Activated CD8-positive, alpha-beta memory T cell treated with anti-CD3 and anti-CD28 coated beads, Interleukin-2, amount 50 U/mL, for 48 hours (primary cell): Measurements from ENCODE around the gene DGKI.

Experiments
- DNase-seq: peaks from one replicate; pipeline ENCODE4 v3.0.0-alpha.2; 2020

DGKI gene

GRCh38 chr7:137519181-137519691, 327.5 kb downstream of the DGKI start:
- DNase-seq = no peak

- DNase-seq = no peak
Observed at GRCh38 chr7:137513091-137513490, 333.7 kb downstream of the DGKI start.

GRCh38 chr7:137507096-137507495, 339.7 kb downstream of the DGKI start:
- DNase-seq = no peak

- DNase-seq = no peak
Observed at GRCh38 chr7:137506031-137506430, 340.7 kb downstream of the DGKI start.

GRCh38 chr7:137501562-137501961, 345.2 kb downstream of the DGKI start:
- no peak for DNase-seq

- no peak for DNase-seq
Observed at GRCh38 chr7:137492889-137493288, 353.9 kb downstream of the DGKI start.

- no peak for DNase-seq
Observed at GRCh38 chr7:137489880-137490279, 356.9 kb downstream of the DGKI start.

- no peak for DNase-seq
Observed at GRCh38 chr7:137488038-137488437, 358.7 kb downstream of the DGKI start.

- no peak for DNase-seq
Observed at GRCh38 chr7:137485818-137486217, 361.0 kb downstream of the DGKI start.

- no peak for DNase-seq
Observed at GRCh38 chr7:137484326-137484725, 362.4 kb downstream of the DGKI start.

GRCh38 chr7:137482466-137482865, 364.3 kb downstream of the DGKI start:
- DNase-seq = no peak

- DNase-seq = no peak
Observed at GRCh38 chr7:137480824-137481365, 365.9 kb downstream of the DGKI start.

- no peak for DNase-seq
Observed at GRCh38 chr7:137480401-137480800, 366.4 kb downstream of the DGKI start.

- no peak for DNase-seq
Observed at GRCh38 chr7:137476937-137477336, 369.8 kb downstream of the DGKI start.

GRCh38 chr7:137475966-137476365, 370.8 kb downstream of the DGKI start:
- no peak for DNase-seq

- no peak for DNase-seq
Observed at GRCh38 chr7:137474540-137475026, 372.2 kb downstream of the DGKI start.

GRCh38 chr7:137471128-137471527, 375.6 kb downstream of the DGKI start:
- DNase-seq = no peak

GRCh38 chr7:137469858-137470257, 376.9 kb downstream of the DGKI start:
- no peak for DNase-seq

- no peak for DNase-seq
Observed at GRCh38 chr7:137469191-137469811, 377.5 kb downstream of the DGKI start.

GRCh38 chr7:137462847-137463246, 383.9 kb downstream of the DGKI start:
- DNase-seq = no peak

GRCh38 chr7:137462074-137462715, 384.6 kb downstream of the DGKI start:
- no peak for DNase-seq

- DNase-seq = no peak
Observed at GRCh38 chr7:137458399-137458798, 388.4 kb downstream of the DGKI start.

GRCh38 chr7:137454767-137455166, 392.0 kb downstream of the DGKI start:
- no peak for DNase-seq

GRCh38 chr7:137454246-137454724, 392.5 kb downstream of the DGKI start:
- DNase-seq = no peak
